Measurements from ENCODE around the gene GPC6. TPM values are rescaled to one million over a fixed set of nuclear protein-coding genes. Genes with fewer than 3 reads are reported as not detected.

GPC6 gene
- total and polyA plus RNA-seq, 4 donors = 5.0 to 37.4 (median 18.9) TPM

GRCh38 chr13:93235258-93236015 lies 8.8 kb downstream of the GPC6 start:
- H3K36me3 ChIP-seq (ENCODE audit: control insufficient read depth in 1 of 2, insufficient read depth in 2 of 2, low read length in 1 of 2) = no peaks in the 10 kb centered on the region
- DNase-seq = no peak

GRCh38 chr13:93238711-93239110 lies 12.1 kb downstream of the GPC6 start:
- H3K9me3 ChIP-seq (ENCODE audit: control insufficient read depth, low read length) = no peaks in the 10 kb centered on the region
- intact Hi-C loops (cut with DNase I) = loop anchor here (10.0 kb wide), 1 partner anchor 1106 kb away; no protein-coding TSS in a partner anchor
- no peaks in the 10 kb centered on the region for H3K36me3 ChIP-seq (ENCODE audit: control insufficient read depth in 1 of 2, insufficient read depth in 2 of 2, low read length in 1 of 2)
- H3K27ac ChIP-seq (ENCODE audit: low read depth in 1 of 2, low read length in 2 of 2) = no peak overlapping the region
- DNase-seq = no peak
- H3K27me3 ChIP-seq (ENCODE audit: control insufficient read depth in 1 of 2, insufficient read depth in 2 of 2, low read length in 1 of 2) = no peaks in the 10 kb centered on the region
- ATAC-seq (ENCODE audit: low FRiP score) = no peak
- H3K4me3 ChIP-seq (ENCODE audit: low read length in 2 of 2) = no peak overlapping the region
- WGBS, 2 donors = 100% methylated on average over 1 of the region's 1 CpG
- H3K4me1 ChIP-seq (ENCODE audit: control insufficient read depth in 1 of 2, insufficient read depth in 2 of 2, low read length in 2 of 2) = no peaks in the 10 kb centered on the region

More at GRCh38 chr13:93235258-93236015, 8.8 kb downstream of the GPC6 start:
- Histone ChIP-seq H3K4me1 (ENCODE audit: control insufficient read depth in 1 of 2, insufficient read depth in 2 of 2, low read length in 2 of 2) (no peaks in the 10 kb centered on the region), H3K27me3 (ENCODE audit: control insufficient read depth in 1 of 2, insufficient read depth in 2 of 2, low read length in 1 of 2) (no peaks in the 10 kb centered on the region), H3K9me3 (ENCODE audit: control insufficient read depth, low read length) (no peaks in the 10 kb centered on the region), H3K4me3 (ENCODE audit: low read length in 2 of 2) (no peak overlapping the region), H3K27ac (ENCODE audit: low read depth in 1 of 2, low read length in 2 of 2) (no peak overlapping the region)
- 44 to 61% methylated on average over 2 of the region's 2 CpGs for WGBS, 2 donors
- intact Hi-C loops (cut with DNase I) = loop anchor here (10.0 kb wide), 1 partner anchor 1109 kb away; no protein-coding TSS in a partner anchor
- ATAC-seq (ENCODE audit: low FRiP score) = peak; percentile 56

GRCh38 chr13:93243375-93244063 lies 16.9 kb downstream of the GPC6 start:
- no peaks in the 10 kb centered on the region for H3K27me3 ChIP-seq (ENCODE audit: control insufficient read depth in 1 of 2, insufficient read depth in 2 of 2, low read length in 1 of 2)
- intact Hi-C loops (cut with DNase I) = no loop called here
- H3K4me1 ChIP-seq (ENCODE audit: control insufficient read depth in 1 of 2, insufficient read depth in 2 of 2, low read length in 2 of 2) = no peaks in the 10 kb centered on the region
- H3K9me3 ChIP-seq (ENCODE audit: control insufficient read depth, low read length) = no peaks in the 10 kb centered on the region
- H3K36me3 ChIP-seq (ENCODE audit: control insufficient read depth in 1 of 2, insufficient read depth in 2 of 2, low read length in 1 of 2) = no peaks in the 10 kb centered on the region
- ATAC-seq (ENCODE audit: low FRiP score) = peak; percentile 3
- no peak for DNase-seq
- H3K27ac ChIP-seq (ENCODE audit: low read depth in 1 of 2, low read length in 2 of 2) = no peak overlapping the region
- WGBS, 2 donors = 77 to 81% methylated on average over 7 of the region's 7 CpGs
- H3K4me3 ChIP-seq (ENCODE audit: low read length in 2 of 2) = no peak overlapping the region

GRCh38 chr13:93244141-93244917 lies 17.7 kb downstream of the GPC6 start:
- intact Hi-C loops (cut with DNase I) = no loop called here
- no peaks in the 10 kb centered on the region for H3K36me3 ChIP-seq (ENCODE audit: control insufficient read depth in 1 of 2, insufficient read depth in 2 of 2, low read length in 1 of 2)
- H3K27ac ChIP-seq (ENCODE audit: low read depth in 1 of 2, low read length in 2 of 2) = peak overlapping the region in 1 of 2 donors; percentile 48
- H3K4me3 ChIP-seq (ENCODE audit: low read length in 2 of 2) = peak overlapping the region; percentile 35 to 54
- no peaks in the 10 kb centered on the region for H3K9me3 ChIP-seq (ENCODE audit: control insufficient read depth, low read length)
- WGBS, 2 donors = 9 to 18% methylated on average over 17 of the region's 17 CpGs
- H3K27me3 ChIP-seq (ENCODE audit: control insufficient read depth in 1 of 2, insufficient read depth in 2 of 2, low read length in 1 of 2) = no peaks in the 10 kb centered on the region
- ATAC-seq (ENCODE audit: low FRiP score) (peak; percentile 73), DNase-seq (peak in 1 of 2 donors; percentile 75)
- H3K4me1 ChIP-seq (ENCODE audit: control insufficient read depth in 1 of 2, insufficient read depth in 2 of 2, low read length in 2 of 2) = no peaks in the 10 kb centered on the region

- peak overlapping the region in 1 of 2 donors; percentile 54 for H3K4me3 ChIP-seq (ENCODE audit: low read length in 2 of 2)
- H3K9me3 ChIP-seq (ENCODE audit: control insufficient read depth, low read length) = no peaks in the 10 kb centered on the region
- 57 to 69% methylated on average over 1 of the region's 1 CpG for WGBS, 2 donors
- no peaks in the 10 kb centered on the region for H3K36me3 ChIP-seq (ENCODE audit: control insufficient read depth in 1 of 2, insufficient read depth in 2 of 2, low read length in 1 of 2)
- no peak for DNase-seq
- H3K27me3 ChIP-seq (ENCODE audit: control insufficient read depth in 1 of 2, insufficient read depth in 2 of 2, low read length in 1 of 2) = no peaks in the 10 kb centered on the region
- intact Hi-C loops (cut with DNase I) = loop anchor here in 1 of 2 donors (5.0 kb wide), 1 partner anchor 408 kb away; no protein-coding TSS in a partner anchor
- no peak overlapping the region for H3K27ac ChIP-seq (ENCODE audit: low read depth in 1 of 2, low read length in 2 of 2)
- H3K4me1 ChIP-seq (ENCODE audit: control insufficient read depth in 1 of 2, insufficient read depth in 2 of 2, low read length in 2 of 2) = no peaks in the 10 kb centered on the region
- peak; percentile 42 for ATAC-seq (ENCODE audit: low FRiP score)
Observed at GRCh38 chr13:93244918-93245280, 18.3 kb downstream of the GPC6 start.

GRCh38 chr13:93246069-93246468 lies 19.5 kb downstream of the GPC6 start:
- Histone ChIP-seq H3K36me3 (ENCODE audit: control insufficient read depth in 1 of 2, insufficient read depth in 2 of 2, low read length in 1 of 2) (no peaks in the 10 kb centered on the region), H3K4me3 (ENCODE audit: low read length in 2 of 2) (no peak overlapping the region), H3K4me1 (ENCODE audit: control insufficient read depth in 1 of 2, insufficient read depth in 2 of 2, low read length in 2 of 2) (no peaks in the 10 kb centered on the region), H3K27ac (ENCODE audit: low read depth in 1 of 2, low read length in 2 of 2) (no peak overlapping the region), H3K27me3 (ENCODE audit: control insufficient read depth in 1 of 2, insufficient read depth in 2 of 2, low read length in 1 of 2) (no peaks in the 10 kb centered on the region), H3K9me3 (ENCODE audit: control insufficient read depth, low read length) (no peaks in the 10 kb centered on the region)
- WGBS, 2 donors = 92 to 100% methylated on average over 1 of the region's 1 CpG
- no peak for DNase-seq
- no peak for ATAC-seq (ENCODE audit: low FRiP score)
- intact Hi-C loops (cut with DNase I) = loop anchor here in 1 of 2 donors (5.0 kb wide), 1 partner anchor 409 kb away; no protein-coding TSS in a partner anchor

GRCh38 chr13:93248627-93249047 lies 22.0 kb downstream of the GPC6 start:
- 33 to 46% methylated on average over 8 of the region's 8 CpGs for WGBS, 2 donors
- Histone ChIP-seq H3K4me3 (ENCODE audit: low read length in 2 of 2) (no peak overlapping the region), H3K9me3 (ENCODE audit: control insufficient read depth, low read length) (no peaks in the 10 kb centered on the region), H3K36me3 (ENCODE audit: control insufficient read depth in 1 of 2, insufficient read depth in 2 of 2, low read length in 1 of 2) (no peaks in the 10 kb centered on the region), H3K27ac (ENCODE audit: low read depth in 1 of 2, low read length in 2 of 2) (no peak overlapping the region), H3K27me3 (ENCODE audit: control insufficient read depth in 1 of 2, insufficient read depth in 2 of 2, low read length in 1 of 2) (no peaks in the 10 kb centered on the region), H3K4me1 (ENCODE audit: control insufficient read depth in 1 of 2, insufficient read depth in 2 of 2, low read length in 2 of 2) (no peaks in the 10 kb centered on the region)
- ATAC-seq (ENCODE audit: low FRiP score) (peak; percentile 44), DNase-seq (peak; percentile 50 to 80)
- intact Hi-C loops (cut with DNase I) = loop anchor here in 1 of 2 donors (5.0 kb wide), 1 partner anchor 411 kb away; no protein-coding TSS in a partner anchor
